HG02623 (cell line): ENCODE results near the gene PML.
"Not testable (repeated sequence)": the region's sequence is repeated elsewhere in the genome, so short reads cannot be mapped to it uniquely, and the experiment has no call there.

Experiments
- ATAC-seq: cut with Tn5 transposase; IDR thresholded peaks from one replicate; pipeline ENCODE4 v1.9.1; 2021; ENCODE audit warnings: moderate library complexity; ENCODE audit not compliant: unreplicated experiment

Gene PML

GRCh38 chr15:74053941-74054529 lies 59.5 kb downstream of the PML start:
- no peak for ATAC-seq

DNA sequence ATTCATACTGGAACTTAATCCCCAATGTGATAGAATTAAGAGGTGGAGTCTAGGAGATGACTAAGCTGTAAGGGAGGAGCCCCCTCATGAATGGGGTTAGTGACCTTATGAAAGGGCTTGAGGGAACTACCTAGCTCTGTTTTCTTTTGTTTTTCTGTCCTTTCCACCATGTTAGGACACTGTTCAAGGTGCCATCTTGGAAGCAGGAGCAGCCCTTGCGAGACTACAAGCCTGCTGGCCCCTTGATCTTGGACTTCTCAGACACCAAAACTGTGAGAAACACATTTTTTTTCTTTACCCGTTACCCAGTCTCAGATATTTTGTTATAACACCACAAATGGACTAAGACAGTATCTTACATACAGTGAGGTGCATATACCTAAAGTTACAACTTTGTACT lies 61.3 kb downstream of the PML start:
- no peak for ATAC-seq

- not testable (repeated sequence) for ATAC-seq
These were observed 61.8 kb downstream of the PML start for GRCh38 chr15:74056330-74056729.

DNA sequence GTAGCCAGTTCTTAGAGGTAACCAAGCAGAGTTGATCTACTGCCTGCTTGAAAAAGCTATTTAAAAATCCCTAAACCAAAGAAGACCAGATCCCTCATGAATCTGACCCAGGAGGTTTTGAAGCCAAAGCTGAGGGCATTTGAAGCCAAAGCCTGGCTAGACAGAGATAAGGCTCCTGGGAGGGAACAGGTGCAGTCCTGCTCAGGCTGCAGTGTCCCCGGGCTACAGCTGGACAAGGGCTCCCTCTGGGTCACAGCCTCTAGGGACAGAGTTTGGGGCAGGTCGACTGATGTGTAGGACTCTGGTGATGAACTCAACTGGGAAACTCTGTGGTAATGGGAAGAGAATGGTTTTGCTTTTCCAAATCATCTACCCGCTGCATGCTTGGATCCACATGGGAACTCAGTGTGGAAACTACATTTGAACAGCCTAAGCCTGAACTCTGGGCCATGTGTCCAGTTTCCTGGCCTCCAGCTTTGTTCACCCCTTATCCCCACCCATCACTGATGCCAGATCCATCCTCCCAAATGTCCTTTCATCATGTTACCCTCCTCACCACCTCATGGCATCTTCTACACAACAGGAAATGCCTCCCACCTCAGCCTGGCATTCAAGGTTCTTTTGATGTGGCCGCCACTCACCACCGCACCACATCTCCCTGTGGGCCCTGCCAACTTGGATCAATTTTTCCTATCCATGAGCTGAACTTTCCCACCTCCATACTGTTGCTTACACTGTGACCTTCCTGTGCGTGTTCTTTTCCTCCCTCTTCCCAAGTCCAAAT lies 64.7 kb downstream of the PML start:
- ATAC-seq, result not testable (repeated sequence)

DNA sequence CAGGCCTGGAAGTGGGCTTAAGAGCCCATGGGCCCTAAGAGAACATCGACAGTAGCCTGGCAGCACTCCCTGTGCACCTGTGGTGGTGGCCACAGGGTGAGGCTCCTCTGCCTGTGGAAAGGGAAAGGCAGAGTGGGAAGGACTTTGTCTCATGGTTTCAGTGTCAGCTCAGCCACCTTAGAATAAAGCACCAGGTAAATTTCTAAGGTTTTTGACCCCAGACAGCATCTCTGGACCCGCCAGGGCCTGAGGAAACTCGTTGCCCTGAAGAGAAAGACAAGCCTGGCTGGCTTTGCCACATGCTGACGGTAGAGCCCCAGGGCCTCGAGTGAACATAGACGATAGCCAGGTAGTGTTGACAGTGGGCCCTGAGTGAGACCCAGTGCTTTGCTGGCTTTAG lies 65.7 kb downstream of the PML start:
- no peak for ATAC-seq

- ATAC-seq, result no peak
These were observed 67.7 kb downstream of the PML start for GRCh38 chr15:74062236-74062635.

GRCh38 chr15:74062671-74063070 lies 68.2 kb downstream of the PML start:
- no peak for ATAC-seq

- ATAC-seq, result not testable (repeated sequence)
These were observed 69.1 kb downstream of the PML start for GRCh38 chr15:74063425-74064146.

- not testable (repeated sequence) for ATAC-seq
These were observed 69.7 kb downstream of the PML start for GRCh38 chr15:74064183-74064582.

- not testable (repeated sequence) for ATAC-seq
These were observed 70.3 kb downstream of the PML start for GRCh38 chr15:74064822-74065221.

DNA sequence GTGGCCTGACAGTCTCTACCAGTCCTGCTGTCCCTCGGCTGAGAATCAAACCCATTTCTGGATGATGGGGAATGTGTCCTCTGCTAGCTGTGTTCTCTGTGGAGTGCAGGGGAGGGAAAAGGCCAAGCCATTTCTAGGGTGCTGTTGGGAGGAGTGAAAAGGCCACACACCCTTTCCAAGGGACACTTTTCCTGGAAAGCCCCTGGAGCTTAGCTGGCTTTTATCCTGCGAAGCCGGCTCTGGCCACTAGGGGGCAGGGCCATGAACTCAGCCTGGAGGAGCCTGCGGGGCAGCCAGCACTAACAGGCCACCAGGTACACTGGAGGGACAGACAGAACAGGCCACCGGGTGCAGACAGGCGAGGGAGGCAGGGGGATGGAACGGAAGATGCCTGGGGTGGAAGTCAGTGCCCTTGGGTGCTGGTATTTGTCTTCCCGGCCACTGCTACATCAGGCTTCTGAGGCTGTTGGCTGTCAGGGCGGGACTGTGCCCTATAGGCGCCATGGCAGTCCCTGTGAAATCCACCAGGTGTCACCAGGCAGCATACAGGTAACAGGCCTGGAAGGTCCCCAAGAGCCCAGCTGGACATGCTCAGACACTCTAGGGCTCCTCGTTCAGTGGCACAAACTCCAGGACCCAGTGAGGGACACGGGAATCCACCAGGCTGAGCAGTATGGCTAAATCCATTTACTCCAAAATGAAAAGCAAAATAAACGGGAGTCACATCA lies 71.3 kb downstream of the PML start:
- peak; percentile 48 for ATAC-seq

DNA sequence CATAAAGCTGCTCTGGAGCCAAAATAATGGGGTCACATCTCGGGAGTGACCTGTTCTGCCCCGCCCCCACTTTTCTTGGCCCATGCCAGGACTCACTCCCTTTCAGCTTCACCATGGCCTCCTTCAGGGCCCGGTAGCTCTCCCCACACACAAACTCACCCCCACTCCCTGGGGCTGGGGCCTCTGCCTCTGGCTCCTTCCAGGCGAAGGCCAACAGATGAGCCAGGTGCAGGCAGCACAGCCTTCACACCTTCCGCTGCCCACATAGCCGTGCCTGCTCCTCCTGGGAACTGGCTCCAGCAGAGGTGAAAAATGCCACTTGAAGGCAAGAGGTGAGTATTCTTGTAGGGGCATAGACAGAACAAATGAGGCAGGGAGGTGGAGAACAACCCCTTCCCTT lies 77.1 kb downstream of the PML start:
- ATAC-seq, result not testable (repeated sequence)

DNA sequence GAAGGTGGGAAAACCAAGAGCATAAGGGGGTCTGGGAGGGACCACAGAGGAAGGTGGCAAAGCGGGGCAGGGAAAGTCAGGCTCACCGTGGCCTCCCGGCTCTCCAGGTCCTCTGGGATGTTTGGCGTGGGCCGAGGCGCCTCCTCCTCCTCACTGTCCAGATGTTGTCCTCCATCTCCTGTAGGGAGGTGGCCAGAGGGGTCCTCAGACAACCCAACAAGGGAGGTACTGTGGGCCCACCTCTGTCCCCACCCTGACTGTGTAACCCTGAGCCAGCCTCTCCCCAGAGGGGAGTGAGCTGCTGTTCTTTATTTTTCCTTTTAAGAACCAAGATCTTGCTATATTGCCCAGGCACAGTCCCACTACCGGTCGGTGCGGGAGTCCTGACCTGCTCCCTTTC lies 77.6 kb downstream of the PML start:
- ATAC-seq, result not testable (repeated sequence)

- not testable (repeated sequence) for ATAC-seq
These were observed 78.3 kb downstream of the PML start for GRCh38 chr15:74072614-74073337.

DNA sequence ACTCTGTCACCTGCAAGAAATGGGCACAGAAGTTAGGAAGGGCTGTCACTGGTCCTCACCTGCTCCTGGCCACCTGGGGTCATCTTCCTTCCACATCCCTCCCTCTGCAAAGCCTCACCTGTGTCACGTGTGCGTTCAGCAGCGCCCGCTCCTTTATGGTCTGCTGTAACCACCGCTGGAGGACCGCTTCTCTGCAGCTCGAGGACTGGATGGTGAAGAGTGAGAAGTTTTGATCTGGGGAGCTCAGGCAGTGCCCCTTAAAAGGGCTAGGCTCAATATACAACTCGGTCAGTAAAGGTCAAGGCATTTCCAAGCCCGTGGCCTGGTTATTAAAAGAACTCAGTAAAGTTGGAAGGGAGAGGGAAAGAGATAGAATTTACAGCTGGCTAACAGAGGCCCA lies 81.3 kb downstream of the PML start:
- not testable (repeated sequence) for ATAC-seq

- not testable (repeated sequence) for ATAC-seq
These were observed 87.9 kb downstream of the PML start, which contains the start of gene GOLGA6A for GRCh38 chr15:74082450-74082849. TSS of gene GOLGA6A (minus strand) at chr15:74082550. CDS start at chr15:74082509, 41 bp downstream.

DNA sequence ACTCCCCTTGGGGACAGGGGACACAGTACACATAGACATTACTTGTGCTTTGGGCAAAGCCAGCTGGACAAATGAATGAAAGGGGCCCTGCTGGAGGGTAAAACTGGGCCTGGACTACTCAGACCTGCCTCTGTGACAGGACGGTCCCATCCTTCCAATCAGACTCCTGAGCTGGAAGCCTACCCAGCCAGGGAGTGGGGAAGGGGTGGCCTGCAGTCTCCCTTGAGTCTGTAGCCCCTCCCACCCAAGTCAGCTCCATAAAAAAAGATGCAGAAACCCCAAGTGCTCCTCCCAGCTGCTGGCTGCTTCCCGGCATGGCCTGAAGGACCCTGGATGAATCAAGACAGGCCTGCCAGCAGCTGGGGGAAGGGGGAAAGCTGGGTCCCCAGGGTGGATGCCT lies 100.1 kb downstream of the PML start:
- not testable (repeated sequence) for ATAC-seq

DNA sequence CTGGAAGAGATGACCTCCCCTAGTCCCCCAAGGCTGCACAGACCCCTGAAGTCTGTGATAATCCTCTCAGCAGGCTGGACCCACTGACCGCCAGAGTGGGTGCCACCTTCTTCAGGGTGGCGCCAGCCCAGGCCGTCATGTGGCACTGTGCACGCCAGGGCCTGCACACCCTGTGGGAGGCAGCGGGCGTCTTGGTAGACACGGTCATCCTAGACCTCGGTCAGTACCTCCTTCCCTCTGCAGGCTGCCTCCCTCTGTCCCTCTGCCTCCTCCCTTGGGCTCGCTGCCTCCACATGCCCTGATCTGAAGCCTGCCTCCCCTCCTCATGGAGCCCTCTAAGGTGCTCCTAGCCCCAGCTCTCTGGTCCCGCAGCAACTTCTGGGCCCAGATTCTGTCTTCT lies 101.1 kb downstream of the PML start:
- not testable (repeated sequence) for ATAC-seq

GRCh38 chr15:74096753-74097474 lies 102.4 kb downstream of the PML start:
- not testable (repeated sequence) for ATAC-seq
